ENCODE data around the gene GPC5.

DNA sequence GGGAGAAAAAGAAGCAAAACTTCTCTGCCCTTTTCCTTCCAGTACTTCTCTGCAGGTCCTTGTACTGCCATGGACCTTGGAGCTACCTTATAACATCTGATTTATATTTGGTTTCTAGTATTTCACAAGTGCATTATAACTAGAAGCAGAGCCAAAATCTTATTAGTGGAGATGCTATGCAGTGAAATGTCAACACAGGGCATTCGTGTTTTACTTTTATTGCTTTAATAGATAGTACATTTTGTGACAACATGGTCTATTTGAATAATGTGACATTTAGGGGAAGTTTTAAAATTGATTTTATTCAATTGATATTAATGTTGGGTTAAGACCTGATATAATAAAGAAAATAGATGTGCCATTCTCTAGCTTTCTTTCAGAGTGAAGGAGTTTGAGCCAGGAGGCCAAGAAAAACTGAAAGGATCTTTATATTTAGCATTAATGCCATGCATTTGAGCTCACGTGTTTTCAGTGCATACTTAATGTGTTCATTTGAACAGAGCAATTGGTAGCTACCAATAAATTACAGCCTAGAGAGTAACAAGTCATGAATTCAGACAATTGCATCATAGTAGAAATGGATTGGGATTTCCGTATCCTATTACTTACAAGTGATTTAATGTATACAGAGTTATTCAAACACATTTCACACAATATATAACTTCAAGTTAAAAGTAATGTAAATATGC is 863.8 kb downstream of the GPC5 start:
- TF ChIP-seq, protein P1, sequence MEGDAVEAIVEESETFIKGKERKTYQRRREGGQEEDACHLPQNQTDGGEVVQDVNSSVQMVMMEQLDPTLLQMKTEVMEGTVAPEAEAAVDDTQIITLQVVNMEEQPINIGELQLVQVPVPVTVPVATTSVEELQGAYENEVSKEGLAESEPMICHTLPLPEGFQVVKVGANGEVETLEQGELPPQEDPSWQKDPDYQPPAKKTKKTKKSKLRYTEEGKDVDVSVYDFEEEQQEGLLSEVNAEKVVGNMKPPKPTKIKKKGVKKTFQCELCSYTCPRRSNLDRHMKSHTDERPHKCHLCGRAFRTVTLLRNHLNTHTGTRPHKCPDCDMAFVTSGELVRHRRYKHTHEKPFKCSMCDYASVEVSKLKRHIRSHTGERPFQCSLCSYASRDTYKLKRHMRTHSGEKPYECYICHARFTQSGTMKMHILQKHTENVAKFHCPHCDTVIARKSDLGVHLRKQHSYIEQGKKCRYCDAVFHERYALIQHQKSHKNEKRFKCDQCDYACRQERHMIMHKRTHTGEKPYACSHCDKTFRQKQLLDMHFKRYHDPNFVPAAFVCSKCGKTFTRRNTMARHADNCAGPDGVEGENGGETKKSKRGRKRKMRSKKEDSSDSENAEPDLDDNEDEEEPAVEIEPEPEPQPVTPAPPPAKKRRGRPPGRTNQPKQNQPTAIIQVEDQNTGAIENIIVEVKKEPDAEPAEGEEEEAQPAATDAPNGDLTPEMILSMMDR (IDR thresholded peaks at IDR 0.05 in 4 of 5, conservative IDR thresholded peaks at IDR 0.05 in 1 of 5), result no peak
- TF ChIP-seq POLR2A (IDR thresholded peaks at IDR 0.05), result no peak

Measured in gastrocnemius medialis (tissue), 4 donors.